Upper lobe of left lung (tissue), 6 donors: ENCODE results near the gene YAP1. TPM values are rescaled to one million over a fixed set of nuclear protein-coding genes. Genes with fewer than 3 reads are reported as not detected.
A peak's percentile ranks its signal among the peaks of the same experiment; 100 is the strongest.

ENCODE experiments used
- ATAC-seq, 2 donors: fragments of 200-7000 bp; cut with Tn5 transposase; one replicate each; pipeline ENCODE4 v1.9.1; 2022; ENCODE audit warnings: mild to moderate bottlenecking in 2 of 2, moderate library complexity in 2 of 2; ENCODE audit not compliant: low FRiP score in 2 of 2
- DNase-seq, 2 donors: peaks; one replicate each; pipeline ENCODE4 v3.0.0-alpha.2; 2019 to 2020
- H3K27ac ChIP-seq, 4 donors: fragments of 200-600 bp; sonication (generic); one replicate each; pipeline ENCODE4 v1.5.1; 2016 to 2019
- H3K27me3 ChIP-seq, 4 donors: fragments of 200-600 bp; sonication (generic); one replicate each; pipeline ENCODE4 v1.5.1; 2017 to 2019
- H3K36me3 ChIP-seq, 4 donors: fragments of 200-600 bp; sonication (generic); one replicate each; pipeline ENCODE4 v1.5.1; 2016 to 2019
- H3K4me1 ChIP-seq, 4 donors: fragments of 200-600 bp; sonication (generic); one replicate each; pipeline ENCODE4 v1.5.1; 2018 to 2019
- H3K4me3 ChIP-seq, 4 donors: fragments of 200-600 bp; sonication (generic); one replicate each; pipeline ENCODE4 v1.5.1; 2017 to 2019; ENCODE audit warnings: mild to moderate bottlenecking in 2 of 4, moderate library complexity in 1 of 4
- H3K9me3 ChIP-seq, 4 donors: fragments of 200-600 bp; sonication (generic); one replicate each; pipeline ENCODE4 v1.5.1; 2018 to 2019
- CTCF ChIP-seq, 6 experiments: fragments of 450-650 bp in 4 of 6; fragments of 200-600 bp in 2 of 6; sonication (generic) in 2 of 6; IDR thresholded peaks; one replicate each; pipeline ENCODE4 v1.5.1; 2016 to 2019; ENCODE audit warnings: antibody characterized with exemption in 6 of 6
- EP300 ChIP-seq, 4 donors: sonication (generic); formaldehyde crosslinking; IDR thresholded peaks; one replicate each; pipeline ENCODE4 v1.5.1; 2017; ENCODE audit warnings: antibody characterized with exemption in 4 of 4, control low read depth in 2 of 4
- POLR2A ChIP-seq, 4 donors: fragments of 450-650 bp; IDR thresholded peaks; one replicate each; pipeline ENCODE4 v1.5.1; 2016 to 2017; ENCODE audit warnings: antibody characterized with exemption in 4 of 4, mild to moderate bottlenecking in 2 of 4
- POLR2AphosphoS5 ChIP-seq, 2 donors: sonication (generic); formaldehyde crosslinking; IDR thresholded peaks; one replicate each; pipeline ENCODE4 v1.5.1; 2017; ENCODE audit warnings: antibody characterized with exemption in 2 of 2
- WGBS, 2 donors: methylation state at CpG; one replicate each; pipeline ENCODE4 v1.1.5; 2017 to 2018; 5-methylcytosine and 5-hydroxymethylcytosine counted together
- total RNA-seq, 6 donors: library from RNA; depleted of rRNA in 4 of 6; stranded (reverse); fragments of >200 nt in 4 of 6; gene quantifications; one replicate each; pipeline versions ENCODE4 v1.1.0 to v1.2.1, GENCODE V29; 2016 to 2021
- donor health status: DM: no; HTN: no; CAD: no; lungs with moderate emphysema.
- donor health status: DM: no; HTN: yes; CAD: no; lungs with severe emphysema.

The YAP1 gene
- total RNA-seq, 6 donors from 2014 or later = 99.2 to 262 (median 190) TPM

- Histone ChIP-seq H3K27me3 (no peaks in the 10 kb centered on the region), H3K36me3 (no peaks in the 10 kb centered on the region), H3K4me3 (no peak overlapping the region), H3K27ac (no peak overlapping the region), H3K9me3 (no peaks in the 10 kb centered on the region), H3K4me1 (no peaks in the 10 kb centered on the region)
- no peak for ATAC-seq
- no peak for TF ChIP-seq CTCF (IDR thresholded peaks at IDR 0.05)
- TF ChIP-seq EP300 (IDR thresholded peaks at IDR 0.05) = no peak
- peak in 1 of 2 donors; percentile 40 for DNase-seq
- 95 to 97% methylated on average over 7 of the region's 7 CpGs for WGBS, 2 donors
Measured at GRCh38 chr11:102081313-102081712, 28.9 kb upstream of the YAP1 start.

DNA sequence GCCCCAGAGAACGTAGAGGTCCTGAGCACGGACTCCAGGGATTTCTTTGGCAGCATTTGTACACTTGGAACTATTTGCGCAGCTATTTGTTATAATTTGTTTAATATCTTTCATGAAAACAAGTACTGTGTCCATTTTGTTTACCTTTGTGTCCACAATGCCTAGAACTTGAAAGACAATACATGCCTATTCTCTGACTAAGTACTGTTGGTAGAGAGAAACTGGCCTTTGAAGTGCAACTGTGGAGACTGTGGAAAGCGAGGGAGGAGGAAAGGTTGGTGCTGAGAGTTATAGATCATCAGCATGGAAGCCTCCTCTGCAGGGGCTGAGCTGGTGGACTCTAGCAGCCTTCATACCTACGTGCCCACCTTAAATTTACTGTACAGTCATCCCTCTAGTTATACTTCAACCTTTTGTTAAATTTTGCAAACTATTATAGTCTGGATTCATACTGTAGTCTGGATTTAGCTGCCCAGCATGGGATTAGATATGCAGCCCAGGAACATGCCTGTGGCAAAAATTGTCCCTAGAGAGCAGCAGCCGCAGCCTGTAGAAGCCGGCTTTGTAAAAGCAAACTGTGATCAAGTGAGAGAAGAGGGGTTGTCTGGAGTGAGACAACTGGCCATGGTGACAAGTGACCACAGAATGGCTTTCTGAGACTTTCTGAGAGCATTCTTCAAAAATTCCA lies 24.2 kb upstream of the YAP1 start:
- Histone ChIP-seq H3K9me3 (no peaks in the 10 kb centered on the region), H3K27ac (no peak overlapping the region), H3K4me1 (no peaks in the 10 kb centered on the region), H3K4me3 (no peak overlapping the region), H3K27me3 (no peaks in the 10 kb centered on the region), H3K36me3 (no peaks in the 10 kb centered on the region)
- ATAC-seq (no peak), DNase-seq (no peak)
- 80 to 83% methylated on average over 7 of the region's 7 CpGs for WGBS, 2 donors
- no peak for TF ChIP-seq EP300 (IDR thresholded peaks at IDR 0.05)
- TF ChIP-seq POLR2A (IDR thresholded peaks at IDR 0.05) = no peak
- no peak for TF ChIP-seq CTCF (IDR thresholded peaks at IDR 0.05)
- TF ChIP-seq POLR2AphosphoS5 (IDR thresholded peaks at IDR 0.05) = no peak

DNA sequence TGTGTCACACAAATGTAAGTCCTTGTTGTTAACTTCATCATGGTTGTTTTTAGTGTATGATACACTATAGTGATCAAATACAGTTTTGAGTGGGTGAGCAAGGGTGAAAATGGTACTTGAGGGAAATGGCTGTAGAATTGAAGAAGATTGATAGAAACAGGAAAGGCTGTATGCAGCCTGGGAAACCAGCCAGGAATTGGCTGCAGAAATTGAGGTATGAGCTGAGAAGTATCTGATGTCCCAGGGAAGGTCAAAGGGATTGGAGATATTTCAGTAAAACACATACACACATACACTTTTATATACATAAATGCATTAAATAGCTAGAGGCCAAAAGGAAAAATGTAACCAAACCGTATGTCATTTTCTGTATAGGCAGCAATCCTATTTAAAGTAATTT lies 13.1 kb upstream of the YAP1 start:
- Histone ChIP-seq H3K9me3 (no peaks in the 10 kb centered on the region), H3K4me3 (no peak overlapping the region), H3K36me3 (no peaks in the 10 kb centered on the region), H3K4me1 (no peaks in the 10 kb centered on the region), H3K27ac (no peak overlapping the region), H3K27me3 (no peaks in the 10 kb centered on the region)
- ATAC-seq (no peak), DNase-seq (no peak)
- 82 to 86% methylated on average over 1 of the region's 1 CpG for WGBS, 2 donors
- no peak for TF ChIP-seq POLR2AphosphoS5 (IDR thresholded peaks at IDR 0.05)
- no peak for TF ChIP-seq CTCF (IDR thresholded peaks at IDR 0.05)

DNA sequence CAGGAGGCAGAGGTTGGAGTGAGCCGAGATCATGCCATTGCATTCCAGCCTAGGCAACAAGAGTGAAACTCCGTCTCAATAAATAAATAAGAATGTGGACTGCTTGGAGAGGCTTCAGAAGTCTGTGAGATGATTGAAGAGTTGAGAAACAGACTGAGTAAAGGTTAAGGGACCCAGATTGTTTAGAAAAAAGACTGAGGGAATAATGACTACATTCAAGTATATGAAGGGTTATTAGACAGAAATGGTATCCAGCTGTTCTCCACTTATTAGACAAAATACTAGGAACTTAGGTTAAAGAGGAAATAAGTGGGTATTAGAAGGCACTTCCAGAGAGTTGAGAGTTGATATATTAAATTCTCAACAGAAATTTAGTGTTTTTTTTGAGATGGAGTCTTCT lies 10.5 kb upstream of the YAP1 start:
- ATAC-seq = no peak
- 76 to 92% methylated on average over 2 of the region's 2 CpGs for WGBS, 2 donors
- TF ChIP-seq CTCF (IDR thresholded peaks at IDR 0.05) = no peak
- TF ChIP-seq POLR2A (IDR thresholded peaks at IDR 0.05) = no peak
- TF ChIP-seq EP300 (IDR thresholded peaks at IDR 0.05) = no peak
- TF ChIP-seq POLR2AphosphoS5 (IDR thresholded peaks at IDR 0.05) = no peak

More for the DNA sequence above, 10.5 kb upstream of the YAP1 start:
- Histone ChIP-seq H3K36me3 (no peaks in the 10 kb centered on the region), H3K27ac (no peak overlapping the region), H3K4me1 (no peaks in the 10 kb centered on the region), H3K27me3 (no peaks in the 10 kb centered on the region), H3K9me3 (no peaks in the 10 kb centered on the region), H3K4me3 (no peak overlapping the region)
- DNase-seq = no peak
